ENCODE data around the gene PRKCE.

DNA sequence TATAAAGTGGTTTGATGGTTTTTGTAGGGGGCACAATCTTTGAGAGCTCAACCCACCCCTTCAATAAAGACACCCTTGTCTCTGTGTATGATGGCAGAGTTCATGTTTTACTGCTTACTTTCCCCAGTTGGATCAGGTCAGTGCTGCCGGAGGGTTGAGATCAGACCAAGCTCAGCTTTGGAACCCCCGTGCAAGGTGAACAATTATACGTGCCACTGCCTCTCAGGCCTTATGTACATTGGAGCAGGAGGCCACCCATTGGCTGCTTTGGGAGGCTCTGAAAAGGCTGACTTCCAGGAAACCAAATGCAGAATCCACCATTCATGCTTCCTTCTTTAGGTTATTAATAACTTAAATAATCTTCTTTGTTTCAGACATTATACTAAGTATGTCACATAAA lies 542.4 kb downstream of the PRKCE start:
- TF ChIP-seq, protein P1, sequence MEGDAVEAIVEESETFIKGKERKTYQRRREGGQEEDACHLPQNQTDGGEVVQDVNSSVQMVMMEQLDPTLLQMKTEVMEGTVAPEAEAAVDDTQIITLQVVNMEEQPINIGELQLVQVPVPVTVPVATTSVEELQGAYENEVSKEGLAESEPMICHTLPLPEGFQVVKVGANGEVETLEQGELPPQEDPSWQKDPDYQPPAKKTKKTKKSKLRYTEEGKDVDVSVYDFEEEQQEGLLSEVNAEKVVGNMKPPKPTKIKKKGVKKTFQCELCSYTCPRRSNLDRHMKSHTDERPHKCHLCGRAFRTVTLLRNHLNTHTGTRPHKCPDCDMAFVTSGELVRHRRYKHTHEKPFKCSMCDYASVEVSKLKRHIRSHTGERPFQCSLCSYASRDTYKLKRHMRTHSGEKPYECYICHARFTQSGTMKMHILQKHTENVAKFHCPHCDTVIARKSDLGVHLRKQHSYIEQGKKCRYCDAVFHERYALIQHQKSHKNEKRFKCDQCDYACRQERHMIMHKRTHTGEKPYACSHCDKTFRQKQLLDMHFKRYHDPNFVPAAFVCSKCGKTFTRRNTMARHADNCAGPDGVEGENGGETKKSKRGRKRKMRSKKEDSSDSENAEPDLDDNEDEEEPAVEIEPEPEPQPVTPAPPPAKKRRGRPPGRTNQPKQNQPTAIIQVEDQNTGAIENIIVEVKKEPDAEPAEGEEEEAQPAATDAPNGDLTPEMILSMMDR (IDR thresholded peaks at IDR 0.05; ENCODE audit: extremely low read depth in 1 of 2, insufficient read depth in 1 of 2, low read depth in 1 of 2, low read length in 2 of 2), result no peak
- TF ChIP-seq EZH2 (IDR thresholded peaks at IDR 0.05; ENCODE audit: borderline replicate concordance, low read depth, low read length, severe bottlenecking) (no peak), POLR2A (IDR thresholded peaks at IDR 0.05; ENCODE audit: low read depth, low read length) (no peak), POLR2AphosphoS5 (IDR thresholded peaks at IDR 0.05; ENCODE audit: insufficient read depth, low read depth, low read length) (no peak), FOS (IDR thresholded peaks at IDR 0.05; ENCODE audit: borderline replicate concordance, insufficient read depth, low read length) (no peak), GATA2 (IDR thresholded peaks at IDR 0.05; ENCODE audit: insufficient read depth, insufficient read length, low read depth, low read length) (no peak), MYC (IDR thresholded peaks at IDR 0.05; ENCODE audit: low read depth, low read length) (no peak), JUN (IDR thresholded peaks at IDR 0.05; ENCODE audit: borderline replicate concordance, insufficient read depth, insufficient read length, low read depth) (no peak)
- TF ChIP-seq, protein P2, sequence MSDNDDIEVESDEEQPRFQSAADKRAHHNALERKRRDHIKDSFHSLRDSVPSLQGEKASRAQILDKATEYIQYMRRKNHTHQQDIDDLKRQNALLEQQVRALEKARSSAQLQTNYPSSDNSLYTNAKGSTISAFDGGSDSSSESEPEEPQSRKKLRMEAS (IDR thresholded peaks at IDR 0.05; ENCODE audit: insufficient read depth, insufficient read length), result no peak
